ENCODE results near the gene CCDC68.
"Not testable (repeated sequence)": the region's sequence is repeated elsewhere in the genome, so short reads cannot be mapped to it uniquely, and the experiment has no call there.

CCDC68 gene

GRCh38 chr18:54983041-54983686, 23.9 kb upstream of the CCDC68 start:
- Histone ChIP-seq H3K4me3 (ENCODE audit: low read depth, low read length) (no peak overlapping the region), H3K9ac (ENCODE audit: low read depth, low read length) (no peak overlapping the region), H3K27me3 (ENCODE audit: control insufficient read depth, insufficient read depth, low read length) (no peaks in the 10 kb centered on the region), H3K4me1 (ENCODE audit: control insufficient read depth, insufficient read depth, low read length) (no peaks in the 10 kb centered on the region), H3K36me3 (ENCODE audit: control insufficient read depth, insufficient read depth, low read length) (no peaks in the 10 kb centered on the region), H3K9me3 (ENCODE audit: control insufficient read depth, insufficient read depth, low read length) (no peaks in the 10 kb centered on the region)

- no peaks in the 10 kb centered on the region for H3K27me3 ChIP-seq (ENCODE audit: control insufficient read depth, insufficient read depth, low read length)
Observed at GRCh38 chr18:54981076-54981475, 21.8 kb upstream of the CCDC68 start.

GRCh38 chr18:54975598-54975997, 16.3 kb upstream of the CCDC68 start:
- H3K4me1 ChIP-seq (ENCODE audit: control insufficient read depth, insufficient read depth, low read length), result no peaks in the 10 kb centered on the region

More at GRCh38 chr18:54981076-54981475, 21.8 kb upstream of the CCDC68 start:
- H3K4me3 ChIP-seq (ENCODE audit: low read depth, low read length), result no peak overlapping the region
- H3K9me3 ChIP-seq (ENCODE audit: control insufficient read depth, insufficient read depth, low read length), result no peaks in the 10 kb centered on the region
- H3K4me1 ChIP-seq (ENCODE audit: control insufficient read depth, insufficient read depth, low read length), result no peaks in the 10 kb centered on the region
- no peaks in the 10 kb centered on the region for H3K36me3 ChIP-seq (ENCODE audit: control insufficient read depth, insufficient read depth, low read length)
- no peak overlapping the region for H3K9ac ChIP-seq (ENCODE audit: low read depth, low read length)

GRCh38 chr18:54973046-54973445, 13.8 kb upstream of the CCDC68 start:
- Histone ChIP-seq H3K27me3 (ENCODE audit: control insufficient read depth, insufficient read depth, low read length) (no peaks in the 10 kb centered on the region), H3K4me3 (ENCODE audit: low read depth, low read length) (no peak overlapping the region), H3K9ac (ENCODE audit: low read depth, low read length) (no peak overlapping the region), H3K9me3 (ENCODE audit: control insufficient read depth, insufficient read depth, low read length) (no peaks in the 10 kb centered on the region), H3K36me3 (ENCODE audit: control insufficient read depth, insufficient read depth, low read length) (no peaks in the 10 kb centered on the region), H3K4me1 (ENCODE audit: control insufficient read depth, insufficient read depth, low read length) (no peaks in the 10 kb centered on the region)

More at GRCh38 chr18:54975598-54975997, 16.3 kb upstream of the CCDC68 start:
- Histone ChIP-seq H3K9ac (ENCODE audit: low read depth, low read length) (no peak overlapping the region), H3K4me3 (ENCODE audit: low read depth, low read length) (no peak overlapping the region), H3K9me3 (ENCODE audit: control insufficient read depth, insufficient read depth, low read length) (no peaks in the 10 kb centered on the region), H3K36me3 (ENCODE audit: control insufficient read depth, insufficient read depth, low read length) (no peaks in the 10 kb centered on the region), H3K27me3 (ENCODE audit: control insufficient read depth, insufficient read depth, low read length) (no peaks in the 10 kb centered on the region)

GRCh38 chr18:54968807-54969206, 9.5 kb upstream of the CCDC68 start:
- H3K4me1 ChIP-seq (ENCODE audit: control insufficient read depth, insufficient read depth, low read length), result no peaks in the 10 kb centered on the region
- H3K9me3 ChIP-seq (ENCODE audit: control insufficient read depth, insufficient read depth, low read length), result no peaks in the 10 kb centered on the region
- no peak overlapping the region for H3K4me3 ChIP-seq (ENCODE audit: low read depth, low read length)
- H3K9ac ChIP-seq (ENCODE audit: low read depth, low read length), result no peak overlapping the region
- H3K27me3 ChIP-seq (ENCODE audit: control insufficient read depth, insufficient read depth, low read length), result no peaks in the 10 kb centered on the region
- no peaks in the 10 kb centered on the region for H3K36me3 ChIP-seq (ENCODE audit: control insufficient read depth, insufficient read depth, low read length)

GRCh38 chr18:54968237-54968636, 9.0 kb upstream of the CCDC68 start:
- not testable (repeated sequence) for H3K4me1 ChIP-seq (ENCODE audit: control insufficient read depth, insufficient read depth, low read length); H3K4me3 ChIP-seq (ENCODE audit: low read depth, low read length); H3K9me3 ChIP-seq (ENCODE audit: control insufficient read depth, insufficient read depth, low read length); H3K9ac ChIP-seq (ENCODE audit: low read depth, low read length); H3K36me3 ChIP-seq (ENCODE audit: control insufficient read depth, insufficient read depth, low read length); H3K27me3 ChIP-seq (ENCODE audit: control insufficient read depth, insufficient read depth, low read length)

- Histone ChIP-seq H3K4me1 (ENCODE audit: control insufficient read depth, insufficient read depth, low read length) (no peaks in the 10 kb centered on the region), H3K36me3 (ENCODE audit: control insufficient read depth, insufficient read depth, low read length) (no peaks in the 10 kb centered on the region), H3K9me3 (ENCODE audit: control insufficient read depth, insufficient read depth, low read length) (no peaks in the 10 kb centered on the region), H3K4me3 (ENCODE audit: low read depth, low read length) (no peak overlapping the region), H3K27me3 (ENCODE audit: control insufficient read depth, insufficient read depth, low read length) (no peaks in the 10 kb centered on the region), H3K9ac (ENCODE audit: low read depth, low read length) (no peak overlapping the region)
Observed at GRCh38 chr18:54967786-54968185, 8.5 kb upstream of the CCDC68 start.

GRCh38 chr18:54964741-54965140, 5.5 kb upstream of the CCDC68 start:
- Histone ChIP-seq H3K4me3 (ENCODE audit: low read depth, low read length) (no peak overlapping the region), H3K4me1 (ENCODE audit: control insufficient read depth, insufficient read depth, low read length) (no peaks in the 10 kb centered on the region), H3K36me3 (ENCODE audit: control insufficient read depth, insufficient read depth, low read length) (no peaks in the 10 kb centered on the region), H3K27me3 (ENCODE audit: control insufficient read depth, insufficient read depth, low read length) (peaks cover 6% of the 10 kb centered on the region), H3K9ac (ENCODE audit: low read depth, low read length) (no peak overlapping the region), H3K9me3 (ENCODE audit: control insufficient read depth, insufficient read depth, low read length) (no peaks in the 10 kb centered on the region)

GRCh38 chr18:54962919-54963645, 3.8 kb upstream of the CCDC68 start:
- Histone ChIP-seq H3K9me3 (ENCODE audit: control insufficient read depth, insufficient read depth, low read length) (no peaks in the 10 kb centered on the region), H3K36me3 (ENCODE audit: control insufficient read depth, insufficient read depth, low read length) (no peaks in the 10 kb centered on the region), H3K4me1 (ENCODE audit: control insufficient read depth, insufficient read depth, low read length) (no peaks in the 10 kb centered on the region), H3K9ac (ENCODE audit: low read depth, low read length) (no peak overlapping the region), H3K27me3 (ENCODE audit: control insufficient read depth, insufficient read depth, low read length) (peaks cover 15% of the 10 kb centered on the region), H3K4me3 (ENCODE audit: low read depth, low read length) (no peak overlapping the region)

GRCh38 chr18:54961868-54962267, 2.6 kb upstream of the CCDC68 start:
- Histone ChIP-seq H3K9ac (ENCODE audit: low read depth, low read length) (no peak overlapping the region), H3K4me3 (ENCODE audit: low read depth, low read length) (no peak overlapping the region), H3K36me3 (ENCODE audit: control insufficient read depth, insufficient read depth, low read length) (no peaks in the 10 kb centered on the region), H3K9me3 (ENCODE audit: control insufficient read depth, insufficient read depth, low read length) (no peaks in the 10 kb centered on the region), H3K27me3 (ENCODE audit: control insufficient read depth, insufficient read depth, low read length) (peaks cover 15% of the 10 kb centered on the region), H3K4me1 (ENCODE audit: control insufficient read depth, insufficient read depth, low read length) (no peaks in the 10 kb centered on the region)

GRCh38 chr18:54961016-54961423, 1.8 kb upstream of the CCDC68 start:
- Histone ChIP-seq H3K4me1 (ENCODE audit: control insufficient read depth, insufficient read depth, low read length) (no peaks in the 10 kb centered on the region), H3K9me3 (ENCODE audit: control insufficient read depth, insufficient read depth, low read length) (no peaks in the 10 kb centered on the region), H3K36me3 (ENCODE audit: control insufficient read depth, insufficient read depth, low read length) (no peaks in the 10 kb centered on the region), H3K9ac (ENCODE audit: low read depth, low read length) (no peak overlapping the region), H3K27me3 (ENCODE audit: control insufficient read depth, insufficient read depth, low read length) (peaks cover 15% of the 10 kb centered on the region), H3K4me3 (ENCODE audit: low read depth, low read length) (no peak overlapping the region)

GRCh38 chr18:54960197-54960596, 936 bp upstream of the CCDC68 start:
- Histone ChIP-seq H3K27me3 (ENCODE audit: control insufficient read depth, insufficient read depth, low read length) (peaks cover 15% of the 10 kb centered on the region), H3K4me3 (ENCODE audit: low read depth, low read length) (no peak overlapping the region), H3K4me1 (ENCODE audit: control insufficient read depth, insufficient read depth, low read length) (no peaks in the 10 kb centered on the region), H3K36me3 (ENCODE audit: control insufficient read depth, insufficient read depth, low read length) (no peaks in the 10 kb centered on the region), H3K9ac (ENCODE audit: low read depth, low read length) (no peak overlapping the region), H3K9me3 (ENCODE audit: control insufficient read depth, insufficient read depth, low read length) (no peaks in the 10 kb centered on the region)

Measured in iPS-15b (cell line).